ENCODE results near the gene ST3GAL6.
"Not testable (repeated sequence)": the region's sequence is repeated elsewhere in the genome, so short reads cannot be mapped to it uniquely, and the experiment has no call there.

Gene ST3GAL6

DNA sequence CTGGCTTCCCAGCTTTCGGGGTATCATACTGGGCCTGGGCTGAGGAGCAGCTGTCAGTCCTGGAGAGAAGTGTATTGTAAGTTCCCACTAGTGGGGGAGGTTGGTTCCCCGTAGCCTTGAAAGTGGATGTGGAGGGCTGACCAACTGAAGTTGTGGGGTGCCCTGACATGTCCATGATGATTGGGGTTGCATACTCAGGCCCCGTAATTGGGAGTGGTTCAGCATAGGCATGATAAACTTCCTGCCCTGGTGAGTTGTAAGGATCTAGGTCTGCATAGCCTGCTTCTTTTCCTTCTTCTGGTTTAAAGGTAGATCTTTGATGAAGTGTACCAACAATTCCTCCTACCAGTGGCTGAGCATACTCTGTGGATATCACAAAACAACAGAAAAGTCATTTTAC, 36.3 kb downstream of the ST3GAL6 start:
- no peak for DNase-seq (ENCODE audit: low read depth in 1 of 2, low spot score in 1 of 2)

DNA sequence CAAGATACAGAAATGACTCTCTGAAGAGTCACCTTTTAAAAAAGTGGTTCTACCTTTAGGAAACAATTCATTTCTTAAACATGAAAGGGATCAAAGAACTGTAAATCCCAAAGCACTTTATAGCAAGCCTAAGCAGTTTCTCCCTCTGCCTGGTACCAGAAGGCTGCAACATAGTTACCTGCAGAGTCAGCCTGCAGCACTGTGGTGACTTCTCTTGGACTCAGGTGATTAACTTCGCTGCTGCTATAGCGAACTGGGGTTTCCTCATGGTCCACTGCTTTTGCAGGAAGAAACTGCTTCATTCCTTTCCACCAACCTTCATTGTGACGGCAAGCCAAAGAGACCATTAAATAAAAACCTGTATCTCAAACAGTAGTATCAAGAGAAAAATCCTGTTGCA, 37.3 kb downstream of the ST3GAL6 start:
- DNase-seq (ENCODE audit: low read depth in 1 of 2, low spot score in 1 of 2) = no peak

DNA sequence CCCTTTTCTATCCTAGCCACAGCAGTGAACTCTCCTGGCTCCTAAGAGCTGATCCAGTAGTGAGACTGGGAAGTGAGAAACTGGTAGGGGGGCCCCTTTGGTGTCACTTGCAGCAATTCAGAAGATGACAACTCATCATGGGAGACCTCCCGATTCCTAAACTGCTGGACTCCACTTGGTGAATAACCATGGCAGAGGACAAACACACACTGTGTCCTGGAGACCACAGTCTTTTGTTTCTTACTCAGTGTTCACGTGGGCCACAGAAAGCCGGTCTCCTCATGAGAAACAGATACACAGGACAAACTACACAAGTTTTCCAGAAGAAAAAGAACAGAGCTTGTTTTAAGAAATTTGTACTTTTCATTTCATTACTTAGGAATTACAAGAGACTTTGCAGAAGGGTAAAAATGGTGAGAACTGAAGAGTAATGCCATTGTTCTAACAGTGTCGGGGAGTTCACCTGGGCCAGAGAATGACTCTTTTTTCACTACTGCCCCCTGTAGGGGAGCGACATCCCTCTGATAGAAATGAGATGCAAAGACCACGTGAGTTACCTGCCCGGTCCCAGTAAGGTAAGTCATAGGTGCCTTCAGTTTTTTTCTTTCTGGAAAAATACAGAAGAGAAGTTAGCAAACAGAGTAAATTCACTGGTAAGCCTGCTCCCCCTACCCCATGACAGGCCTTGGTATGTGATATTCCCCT, 38.1 kb downstream of the ST3GAL6 start:
- no peak for DNase-seq (ENCODE audit: low read depth in 1 of 2, low spot score in 1 of 2)

DNA sequence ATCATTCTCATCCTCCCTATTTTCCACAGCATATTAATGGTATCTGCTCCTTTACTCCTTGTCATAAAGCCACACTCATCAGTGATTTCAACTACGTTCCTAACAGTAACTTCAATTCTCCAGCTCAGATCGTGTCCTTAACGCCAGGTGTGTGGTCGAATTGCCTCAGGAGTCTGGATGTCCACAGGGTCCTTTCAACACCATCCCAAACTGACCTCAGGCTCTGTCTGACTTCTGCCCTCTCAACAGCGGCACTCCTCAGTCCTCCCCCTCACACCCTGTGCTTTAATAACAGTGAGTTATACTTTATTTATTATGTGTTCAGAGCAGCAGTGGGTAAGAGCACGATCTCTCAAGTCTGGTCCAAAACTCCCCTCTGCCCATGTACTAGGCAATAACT, 42.4 kb downstream of the ST3GAL6 start:
- DNase-seq (ENCODE audit: low read depth in 1 of 2, low spot score in 1 of 2) = no peak

DNA sequence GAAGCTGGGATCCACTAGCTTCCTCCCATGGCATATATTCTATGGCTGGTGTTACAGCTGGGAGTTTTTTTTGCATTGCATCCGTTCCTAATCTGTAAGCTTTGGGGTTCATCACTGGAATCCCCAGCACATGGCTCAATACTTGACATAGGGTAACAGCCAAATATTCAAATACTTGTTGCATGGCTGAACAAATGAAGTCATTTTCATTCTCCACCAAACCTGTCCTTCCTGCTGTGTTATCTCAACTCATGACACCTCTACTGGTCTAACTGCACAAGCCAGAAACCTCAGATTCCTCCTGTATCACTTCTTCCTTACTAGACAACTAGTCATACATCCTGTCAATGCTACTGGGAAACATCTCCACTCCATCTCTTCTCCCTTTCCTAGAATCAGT, 43.4 kb downstream of the ST3GAL6 start:
- DNase-seq (ENCODE audit: low read depth in 1 of 2, low spot score in 1 of 2) = no peak

DNA sequence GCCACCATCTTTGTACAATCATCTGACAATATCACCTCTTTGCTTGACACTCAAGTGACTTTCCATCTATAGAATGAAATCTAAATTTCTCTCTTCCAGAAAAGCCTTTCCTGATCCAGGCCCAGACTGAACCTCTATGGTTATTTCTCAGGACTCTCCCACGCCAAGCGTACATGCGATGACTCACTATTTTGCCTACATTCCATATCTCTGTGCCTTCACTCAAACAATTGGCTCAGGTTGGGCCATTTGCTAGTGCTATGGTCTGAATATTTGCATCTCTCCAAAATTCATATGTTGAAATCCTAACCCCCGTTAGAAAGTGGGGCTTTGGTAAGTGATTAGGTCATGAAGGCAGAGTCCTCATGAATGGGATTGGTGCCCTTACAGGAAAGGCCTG, 43.9 kb downstream of the ST3GAL6 start:
- no peak for DNase-seq (ENCODE audit: low read depth in 1 of 2, low spot score in 1 of 2)

DNA sequence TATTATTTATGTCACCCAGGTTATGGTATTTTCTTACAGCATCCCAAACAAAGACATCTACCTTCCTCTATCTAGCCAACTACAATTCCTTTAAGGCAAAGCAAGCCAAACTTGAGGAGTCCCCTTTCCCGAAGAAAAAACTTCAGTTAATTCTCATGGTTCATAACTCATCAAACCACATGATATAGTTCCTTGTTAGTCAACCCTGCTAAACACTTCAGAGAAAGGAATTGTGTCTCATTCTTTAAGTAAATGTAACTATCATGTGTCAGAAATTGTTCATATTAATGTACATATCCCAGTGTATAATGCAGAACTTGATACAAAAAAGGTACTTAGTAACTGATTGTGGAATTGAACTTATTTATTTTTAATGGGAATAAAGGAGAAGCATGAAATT, 44.4 kb downstream of the ST3GAL6 start:
- DNase-seq (ENCODE audit: low read depth in 1 of 2, low spot score in 1 of 2) = no peak

DNA sequence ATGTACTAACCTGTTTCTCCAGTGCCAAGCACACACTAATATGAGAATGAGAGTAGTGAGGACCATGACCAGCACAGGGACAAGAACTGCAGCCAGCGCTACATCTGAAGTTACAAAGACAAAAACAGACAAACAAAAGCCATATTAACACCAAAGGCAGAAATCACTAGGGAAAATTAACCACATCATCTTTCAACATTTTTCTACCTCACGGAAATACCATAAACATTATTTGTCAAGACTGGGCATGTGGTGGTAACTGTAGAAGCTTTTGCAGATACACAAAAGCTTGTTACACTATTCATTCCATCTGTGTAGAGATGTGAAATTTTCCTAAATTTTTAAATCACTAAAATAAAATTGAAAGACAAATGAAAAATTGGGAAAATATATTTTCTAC, 44.9 kb downstream of the ST3GAL6 start:
- no peak for DNase-seq (ENCODE audit: low read depth in 1 of 2, low spot score in 1 of 2)

DNA sequence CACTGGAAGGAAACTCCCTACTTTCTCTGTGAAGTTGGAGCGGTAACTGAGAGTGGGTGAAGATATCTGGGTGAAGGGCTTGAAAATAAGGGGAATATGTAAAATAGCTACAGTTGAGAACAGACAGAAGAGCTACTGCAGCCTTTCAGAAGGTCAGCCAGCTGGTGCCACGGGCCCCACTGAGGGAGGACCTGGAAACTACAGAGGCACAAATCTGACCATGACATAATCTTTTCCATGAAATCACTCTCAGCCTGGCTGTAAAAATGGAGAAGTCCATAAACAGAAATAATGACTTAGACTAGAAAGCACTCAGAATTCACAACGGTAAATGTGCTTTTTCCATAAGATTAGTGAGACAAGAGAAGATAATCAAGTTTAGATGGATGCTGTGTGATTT, 46.4 kb downstream of the ST3GAL6 start:
- no peak for DNase-seq (ENCODE audit: low read depth in 1 of 2, low spot score in 1 of 2)

DNA sequence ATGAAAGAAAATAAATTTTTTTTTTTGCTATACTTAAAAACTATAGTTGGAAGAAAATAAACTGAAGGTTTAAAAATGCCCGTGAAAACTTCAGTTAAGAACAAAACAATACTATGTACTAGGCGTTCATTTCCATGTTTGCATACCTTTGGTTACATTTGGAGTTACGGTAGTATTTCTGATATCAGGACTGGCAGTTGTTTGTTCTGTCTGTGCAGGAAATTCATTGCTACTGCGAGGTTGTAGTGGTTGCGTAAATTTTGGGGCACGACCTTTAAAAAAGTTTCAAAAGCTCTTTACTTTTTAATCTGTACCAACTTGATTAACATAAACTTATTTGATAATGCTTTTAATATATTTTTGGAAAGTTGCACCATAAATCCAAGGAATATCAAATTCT, 47.9 kb downstream of the ST3GAL6 start:
- DNase-seq (ENCODE audit: low read depth in 1 of 2, low spot score in 1 of 2) = no peak

DNA sequence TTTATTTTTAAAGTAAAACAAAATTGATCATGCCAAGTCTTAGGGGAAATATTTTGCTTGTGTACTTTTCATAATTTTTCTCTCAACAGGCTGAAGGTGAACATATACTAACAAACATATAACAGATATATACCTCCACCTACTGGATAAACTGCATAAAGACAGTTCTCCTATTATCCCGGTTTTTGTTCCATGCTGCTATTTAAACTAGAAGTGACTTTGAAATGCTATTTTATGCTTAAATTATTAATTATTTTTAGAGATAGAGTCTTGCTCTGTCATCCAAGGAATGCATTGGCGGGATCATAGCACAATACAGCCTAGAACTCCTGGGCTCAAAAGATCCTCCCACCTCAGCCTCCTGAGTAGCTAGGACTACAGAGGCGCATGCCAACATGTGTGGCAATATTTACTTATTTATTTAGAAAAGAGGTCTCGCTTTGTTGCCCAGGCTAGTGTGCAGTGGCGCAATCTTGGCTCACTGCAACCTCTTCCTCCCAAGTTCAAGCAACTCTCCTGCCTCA, 49.8 kb downstream of the ST3GAL6 start:
- DNase-seq (ENCODE audit: low read depth in 1 of 2, low spot score in 1 of 2) = no peak

DNA sequence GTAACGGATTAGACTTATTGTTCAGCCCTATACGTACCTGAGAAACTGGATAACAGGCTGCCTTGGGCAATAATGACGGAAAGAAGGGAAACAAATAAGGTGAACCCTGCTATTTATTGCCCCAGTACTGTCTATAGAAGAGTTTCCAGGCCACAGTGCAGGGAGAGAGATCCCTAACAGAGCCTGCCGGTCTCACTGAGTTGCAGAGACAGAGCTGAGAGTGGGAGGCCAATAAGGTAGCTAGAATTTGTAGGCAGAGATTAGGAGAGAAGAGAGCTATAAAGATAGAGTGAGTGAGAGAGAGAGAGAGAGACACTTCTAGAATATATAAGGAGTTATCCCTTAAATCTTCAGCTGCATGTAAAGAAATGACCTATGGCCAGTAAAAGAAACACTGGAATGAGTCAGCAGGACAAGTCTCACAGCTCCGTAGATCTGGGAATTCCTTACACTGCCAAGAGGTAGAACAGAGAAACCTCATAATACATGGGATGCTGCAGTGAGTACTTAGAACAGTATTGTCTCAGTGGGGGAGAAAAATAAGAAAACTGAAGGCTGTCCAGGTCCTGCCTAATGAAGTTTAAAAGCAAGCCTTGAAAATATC, 51.8 kb downstream of the ST3GAL6 start:
- no peak for DNase-seq (ENCODE audit: low read depth in 1 of 2, low spot score in 1 of 2)

DNA sequence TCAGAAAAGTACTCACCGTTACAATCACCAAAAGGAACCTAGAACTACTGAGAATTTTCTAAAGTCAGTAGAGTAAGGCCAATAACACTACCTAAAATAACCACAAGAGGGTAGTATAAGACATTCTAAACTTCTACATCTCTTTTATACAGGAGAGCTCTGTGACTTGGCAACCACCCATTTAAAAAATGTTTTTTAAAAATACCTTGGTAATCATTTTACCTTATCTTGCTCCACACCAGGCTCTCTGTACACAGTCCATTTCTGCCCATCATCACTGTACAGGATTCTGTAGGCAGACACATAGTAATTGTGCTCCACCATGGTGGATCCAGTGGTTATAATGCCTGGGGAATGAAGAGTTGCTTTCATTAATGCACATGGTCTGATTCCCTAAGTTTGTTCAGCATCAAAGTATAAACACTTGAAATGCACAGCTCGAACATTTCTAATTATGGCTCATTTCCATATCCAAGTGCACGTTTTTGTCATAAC, 54.5 kb downstream of the ST3GAL6 start:
- DNase-seq (ENCODE audit: low read depth in 1 of 2, low spot score in 1 of 2) = no peak

DNA sequence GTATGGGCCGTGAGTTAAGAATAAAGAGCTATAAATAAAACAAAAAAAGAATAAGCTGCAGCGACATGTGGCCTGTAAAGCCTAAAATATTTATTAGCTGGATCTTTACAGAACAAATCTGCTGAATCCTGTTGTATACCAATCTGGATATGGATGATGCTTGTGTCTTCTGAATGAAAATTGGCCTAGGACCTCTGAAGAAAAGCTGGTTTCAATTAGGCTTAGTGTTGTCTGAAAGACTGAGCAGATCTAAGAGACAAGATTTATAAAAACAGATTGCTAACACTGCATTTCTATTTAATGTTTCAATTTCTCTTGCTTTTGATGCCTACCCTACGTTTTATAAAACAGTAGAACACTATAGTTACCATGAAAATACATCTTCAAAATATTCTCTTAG, 57.9 kb downstream of the ST3GAL6 start:
- no peak for DNase-seq (ENCODE audit: low read depth in 1 of 2, low spot score in 1 of 2)

DNA sequence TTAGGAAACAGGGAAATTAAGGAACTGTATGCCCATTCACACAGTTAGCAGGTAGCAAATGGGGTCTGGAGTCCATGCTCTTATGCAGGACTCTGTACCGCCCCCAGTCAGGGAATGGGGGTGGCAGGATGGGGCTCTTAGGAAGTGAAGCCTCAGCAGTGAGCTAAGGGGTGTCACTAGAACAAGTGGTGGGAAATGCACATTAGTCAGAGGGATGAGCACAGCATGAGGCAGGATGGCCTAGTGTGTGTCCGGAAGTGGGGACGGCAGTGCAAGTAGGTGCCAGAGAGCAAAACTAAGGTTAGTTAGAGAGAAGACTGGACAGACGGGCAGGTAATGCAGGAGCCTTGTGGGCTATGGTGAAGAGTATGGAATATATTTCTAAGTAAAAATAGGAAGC, 60.7 kb downstream of the ST3GAL6 start:
- no peak for DNase-seq (ENCODE audit: low read depth in 1 of 2, low spot score in 1 of 2)

DNA sequence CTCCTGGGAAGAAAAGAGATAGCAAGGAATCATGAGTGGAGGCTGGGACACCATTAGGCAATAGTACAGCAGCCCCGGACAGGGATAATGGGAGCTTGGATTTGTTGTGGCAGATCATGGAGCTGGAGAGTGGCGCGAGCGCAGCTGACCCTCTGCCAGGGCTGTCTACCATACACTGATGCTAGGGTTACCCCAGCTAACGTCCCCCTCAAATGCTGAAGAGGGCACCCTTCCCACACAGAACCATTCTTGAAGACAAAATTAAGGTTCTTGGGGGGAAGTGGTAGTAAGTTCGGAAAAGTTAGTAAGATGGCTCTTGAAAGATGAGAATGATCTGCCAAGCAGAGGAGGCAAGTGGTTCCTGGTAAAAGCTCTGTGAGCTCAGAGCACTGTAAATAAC, 61.1 kb downstream of the ST3GAL6 start:
- no peak for DNase-seq (ENCODE audit: low read depth in 1 of 2, low spot score in 1 of 2)

DNA sequence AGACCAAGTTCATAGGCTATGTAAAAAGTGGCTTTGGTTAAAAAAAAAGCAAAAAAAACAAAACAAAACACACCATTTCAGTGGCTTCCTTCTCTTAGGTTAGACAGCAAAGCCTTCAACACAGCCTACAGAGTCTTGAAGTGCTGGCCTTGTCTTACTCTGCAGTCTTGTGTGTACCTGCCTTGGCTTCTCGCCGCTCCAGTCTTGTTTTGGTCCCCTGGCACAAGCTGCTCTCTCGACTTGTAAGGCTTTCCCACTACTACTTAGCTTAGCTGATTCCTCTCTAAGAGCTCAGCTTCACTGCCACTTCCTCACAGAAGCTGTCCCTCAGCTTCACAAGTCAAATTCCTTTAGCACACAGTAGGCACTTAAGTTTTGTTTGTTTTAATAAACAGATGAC, 63.0 kb downstream of the ST3GAL6 start:
- no peak for DNase-seq (ENCODE audit: low read depth in 1 of 2, low spot score in 1 of 2)

DNA sequence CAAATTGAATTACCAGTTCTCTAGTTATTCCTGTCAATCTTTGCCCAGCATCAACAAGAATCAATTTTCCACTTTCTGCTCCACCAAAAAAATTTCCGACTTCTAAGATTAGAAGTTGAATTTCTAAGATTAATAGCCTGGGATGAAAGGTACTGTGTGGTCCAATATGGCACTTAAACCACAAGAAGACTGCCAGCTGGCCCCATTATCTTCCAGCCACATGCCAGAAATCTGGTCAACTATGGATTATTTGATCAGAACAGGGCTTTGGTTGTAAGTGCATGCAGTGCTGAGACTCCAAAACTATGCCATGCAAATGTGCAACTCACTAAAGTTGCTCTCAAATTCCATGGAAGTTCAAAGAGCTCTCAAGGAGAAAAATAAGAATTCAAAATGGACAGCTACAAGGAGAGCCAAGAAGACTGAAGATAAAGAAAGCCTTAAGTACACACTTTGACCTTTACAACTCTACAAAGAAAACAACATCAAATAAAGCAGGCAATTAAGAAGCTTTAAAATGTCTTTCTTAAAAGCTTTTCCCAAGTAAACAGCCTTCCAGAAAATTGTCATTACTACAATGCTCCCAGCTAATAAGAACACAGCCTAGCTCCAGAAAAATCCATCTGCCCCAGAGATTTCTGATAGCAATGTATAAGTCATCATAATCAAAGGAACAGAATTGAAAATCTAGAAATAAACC, 64.2 kb downstream of the ST3GAL6 start:
- no peak for DNase-seq (ENCODE audit: low read depth in 1 of 2, low spot score in 1 of 2)

DNA sequence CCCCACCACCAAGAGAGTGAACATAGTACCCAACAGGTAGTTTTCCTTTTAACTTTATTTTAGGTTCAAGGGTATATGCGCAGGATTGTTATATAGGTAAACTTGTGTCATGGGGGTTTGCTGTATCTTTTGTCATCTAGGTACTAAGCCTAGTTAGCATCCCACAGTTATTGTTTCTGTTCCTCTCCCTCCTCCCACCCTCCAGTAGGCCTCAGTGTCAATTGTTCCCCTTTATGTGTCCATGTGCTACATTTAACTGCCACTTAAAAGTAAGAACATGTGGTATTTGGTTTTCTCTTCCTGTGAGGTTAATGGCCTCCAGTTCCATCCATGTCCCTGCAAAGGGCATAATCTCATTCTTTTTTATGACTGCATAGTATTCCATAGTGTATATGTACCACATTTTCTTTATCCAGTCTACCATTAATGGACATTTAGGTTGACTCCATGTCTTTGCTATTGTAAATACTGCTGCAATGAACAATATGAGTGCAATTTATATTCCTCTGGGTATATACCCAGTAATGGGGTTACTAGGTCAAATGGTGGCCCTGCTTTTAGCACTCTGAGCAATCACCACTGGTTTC, 66.2 kb downstream of the ST3GAL6 start:
- no peak for DNase-seq (ENCODE audit: low read depth in 1 of 2, low spot score in 1 of 2)

DNA sequence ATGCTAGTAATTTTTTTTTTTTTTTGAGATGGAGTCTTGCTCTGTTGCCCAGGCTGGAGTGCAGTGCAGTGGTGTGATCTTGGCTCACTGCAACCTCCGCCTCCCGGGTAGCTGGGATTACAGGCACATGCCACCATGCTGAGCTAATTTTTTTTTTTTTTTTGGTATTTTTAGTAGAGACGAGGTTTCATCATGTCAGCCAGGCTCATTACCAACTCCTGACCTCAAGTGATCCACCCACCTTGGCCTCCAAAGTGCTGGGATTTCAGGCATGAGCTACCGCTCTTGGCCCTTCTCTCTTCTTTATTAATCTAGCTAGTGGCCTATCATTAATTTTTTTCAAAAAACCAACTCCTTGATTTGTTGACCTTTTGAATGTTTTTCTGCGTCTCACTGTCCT, 67.9 kb downstream of the ST3GAL6 start:
- not testable (repeated sequence) for DNase-seq (ENCODE audit: low read depth in 1 of 2, low spot score in 1 of 2)

DNA sequence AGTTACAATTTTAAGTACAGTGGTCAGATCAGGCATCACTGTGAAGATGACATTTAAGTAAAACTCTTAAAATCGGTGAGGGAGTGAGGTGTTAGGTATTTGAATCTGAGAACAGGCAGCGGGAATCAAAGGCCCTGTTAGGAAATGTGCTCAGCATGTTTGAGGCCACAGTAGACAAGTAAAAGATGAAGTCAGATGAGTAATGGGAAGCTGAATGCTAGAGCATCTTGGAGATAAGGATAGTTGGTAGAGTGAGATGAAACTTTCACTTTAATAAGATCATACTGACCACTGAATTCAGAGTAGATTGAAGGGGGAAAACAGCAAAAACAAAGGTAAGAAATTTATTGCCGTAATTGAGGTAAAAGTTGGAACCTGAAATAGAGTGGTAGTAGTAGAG, 76.7 kb downstream of the ST3GAL6 start:
- no peak for DNase-seq (ENCODE audit: low read depth in 1 of 2, low spot score in 1 of 2)
